Jurkat, Clone E6-1 (cell line): ENCODE results near the gene SECTM1.
"Not testable (repeated sequence)": the region's sequence is repeated elsewhere in the genome, so short reads cannot be mapped to it uniquely, and the experiment has no call there.

Source experiments
- DNase-seq: peaks from one replicate; pipeline ENCODE4 v3.0.0-alpha.2; 2011; ENCODE audit warnings: low read depth, low spot score
- H3K4me3 ChIP-seq: 2 replicates; pipeline ENCODE4 v1.5.1; 2011; ENCODE audit warnings: mild to moderate bottlenecking, low read length, control low read depth, moderate library complexity

The SECTM1 gene

DNA sequence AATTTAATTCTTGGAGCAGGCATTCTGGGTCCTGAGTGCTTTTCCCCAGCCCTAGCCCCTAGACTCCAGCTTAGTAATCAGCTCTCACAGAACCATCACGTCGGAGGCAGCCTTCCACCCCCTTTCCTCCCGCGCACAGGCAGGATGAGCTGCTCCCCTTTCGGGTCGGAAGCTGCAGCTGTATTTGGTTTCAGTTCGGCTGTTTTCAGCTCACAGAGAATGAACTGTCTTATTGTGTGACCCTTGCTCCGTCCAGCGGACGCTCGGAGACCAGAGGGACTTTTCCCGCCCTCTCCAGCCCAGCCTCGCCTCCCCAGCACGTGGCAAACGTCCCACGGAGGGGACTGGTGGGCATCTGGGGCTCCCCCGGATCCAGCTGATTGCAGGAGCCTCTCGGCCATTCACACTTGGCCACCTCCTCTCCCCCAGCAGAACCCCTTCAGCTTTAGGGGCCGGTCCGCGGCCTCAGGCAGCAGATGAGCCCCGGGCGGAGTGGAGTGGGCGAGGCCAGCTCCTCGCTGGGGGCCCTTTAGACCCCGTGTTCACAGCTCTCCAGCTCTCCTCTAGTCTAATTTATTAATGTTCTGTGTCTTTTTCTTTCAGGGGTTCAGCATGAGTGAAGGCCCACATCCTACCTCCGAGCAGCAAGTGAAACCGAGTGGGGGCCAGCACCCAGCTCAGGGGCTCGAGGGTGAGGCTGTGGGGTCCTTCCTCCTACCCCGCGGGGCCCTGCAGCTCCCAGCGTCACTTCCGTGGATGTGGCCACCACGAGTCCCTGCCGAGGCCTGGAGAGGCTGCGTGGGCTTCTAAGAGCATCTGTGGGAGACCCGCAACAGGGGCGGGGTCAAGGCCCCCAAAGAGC is 37.1 kb upstream of the SECTM1 start:
- no peak for DNase-seq
- no peak overlapping the region for H3K4me3 ChIP-seq

DNA sequence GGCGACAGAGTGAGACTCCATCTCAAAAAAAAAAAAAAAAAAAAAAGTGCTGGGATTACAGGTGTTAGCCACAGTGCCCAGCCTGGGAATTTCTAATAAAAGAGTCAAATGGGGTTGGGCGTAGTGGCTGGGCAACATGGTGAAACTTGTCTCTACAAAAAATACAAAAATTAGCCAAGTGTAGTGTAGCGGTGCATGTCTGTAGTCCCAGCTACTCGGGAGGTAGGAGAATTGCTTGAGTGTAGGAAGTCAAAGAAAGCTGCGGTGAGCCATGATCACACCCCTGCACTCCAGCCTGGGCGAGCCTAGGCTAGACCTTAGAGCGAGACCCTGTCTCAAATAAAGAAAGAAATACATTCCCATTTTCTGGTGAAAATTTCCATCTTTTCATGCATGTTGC is 35.6 kb upstream of the SECTM1 start:
- no peak for DNase-seq

DNA sequence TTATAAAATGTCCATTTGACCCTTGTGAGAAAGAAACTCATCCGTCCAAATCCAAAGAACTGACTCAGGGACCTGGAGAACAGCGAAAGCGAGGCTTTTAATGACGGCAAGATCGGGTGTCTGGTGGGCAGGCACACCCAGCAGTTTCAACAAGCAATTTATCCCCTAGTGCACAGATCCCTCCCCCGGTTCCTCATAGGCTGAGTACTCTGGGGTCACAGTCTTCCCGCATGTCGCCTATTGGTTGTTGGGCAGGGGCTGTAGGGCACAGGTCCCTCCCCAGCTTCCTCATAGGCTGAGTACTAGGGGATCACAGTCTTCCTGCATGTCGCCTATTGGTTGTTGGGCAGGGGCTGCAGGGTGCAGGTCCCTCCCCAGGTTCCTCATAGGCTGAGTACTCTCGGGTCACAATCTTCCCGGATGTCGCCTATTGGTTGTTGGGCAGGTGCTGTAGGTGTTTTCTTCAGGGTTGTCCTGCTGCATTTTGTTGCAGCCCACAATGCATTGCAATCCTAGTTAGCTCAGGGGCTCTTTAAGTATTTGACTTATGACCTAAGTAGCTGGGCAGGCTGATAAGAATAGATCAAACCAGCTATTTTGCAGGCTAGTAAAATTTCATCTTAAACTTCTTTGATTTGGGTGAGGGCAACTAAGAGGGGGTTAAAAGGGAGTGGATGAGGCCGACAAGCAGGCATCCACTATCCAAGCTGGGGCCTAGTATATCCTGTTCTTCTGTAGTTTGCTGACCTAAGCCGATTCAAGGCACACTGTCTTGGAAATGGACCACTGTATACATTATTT is 34.4 kb upstream of the SECTM1 start:
- H3K4me3 ChIP-seq, result peak overlapping the region; percentile 26
- DNase-seq, result peak; percentile 96

More for the DNA sequence above, 35.6 kb upstream of the SECTM1 start:
- H3K4me3 ChIP-seq, result no peak overlapping the region

DNA sequence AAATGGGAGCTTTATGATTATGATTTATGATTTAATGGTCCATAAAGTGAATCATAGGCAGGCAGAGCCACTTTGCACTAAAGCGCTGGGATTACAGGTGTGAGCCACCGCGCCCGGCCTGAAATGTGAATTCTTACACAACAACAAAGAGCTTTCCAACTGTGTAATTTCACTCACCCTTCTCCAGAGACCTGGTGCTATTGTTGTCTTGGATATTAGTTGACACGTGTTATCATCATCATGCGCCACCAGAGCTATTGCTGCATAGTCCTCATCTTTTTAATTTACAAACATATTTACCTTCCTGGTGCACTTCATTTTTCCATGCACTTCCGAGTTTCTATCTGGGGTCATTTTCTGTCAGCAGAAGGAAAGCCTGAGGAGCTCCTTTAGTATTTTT is 33.2 kb upstream of the SECTM1 start:
- DNase-seq, result no peak
- H3K4me3 ChIP-seq, result no peak overlapping the region

- no peak for DNase-seq
- no peak overlapping the region for H3K4me3 ChIP-seq
These were observed 32.2 kb upstream of the SECTM1 start for GRCh38 chr17:82365606-82366295.

DNA sequence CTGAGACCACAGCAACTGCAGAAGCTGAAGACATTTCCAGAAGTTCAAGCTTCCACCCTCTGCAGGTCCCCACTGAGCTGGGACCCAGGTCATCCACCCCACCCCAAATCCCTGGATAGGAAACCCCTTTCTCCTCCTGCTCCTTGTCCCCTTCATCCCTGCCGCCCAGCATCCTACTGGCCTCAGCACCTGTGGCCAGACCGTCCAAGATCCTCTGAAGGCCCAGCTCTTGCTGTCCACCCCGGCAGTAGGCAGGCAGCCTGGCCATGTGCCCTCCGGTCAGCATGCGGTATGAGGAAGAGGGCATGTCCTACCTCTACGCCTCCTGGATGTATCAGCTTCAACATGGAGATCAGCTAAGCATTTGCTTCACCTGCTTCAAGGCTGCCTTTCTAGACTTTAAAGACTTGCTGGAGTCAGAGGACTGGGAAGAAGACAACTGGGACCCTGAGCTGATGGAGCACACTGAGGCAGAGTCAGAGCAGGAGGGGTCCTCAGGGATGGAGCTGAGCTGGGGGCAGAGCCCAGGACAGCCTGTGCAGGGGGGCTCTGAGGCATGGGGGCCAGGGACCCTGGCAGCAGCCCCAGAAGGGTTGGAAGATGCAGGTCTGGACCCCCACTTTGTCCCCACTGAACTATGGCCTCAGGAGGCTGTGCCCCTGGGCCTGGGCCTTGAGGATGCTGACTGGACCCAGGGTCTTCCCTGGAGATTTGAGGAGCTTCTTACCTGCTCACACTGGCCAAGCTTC is 28.5 kb upstream of the SECTM1 start:
- DNase-seq, result no peak
- H3K4me3 ChIP-seq, result no peak overlapping the region

DNA sequence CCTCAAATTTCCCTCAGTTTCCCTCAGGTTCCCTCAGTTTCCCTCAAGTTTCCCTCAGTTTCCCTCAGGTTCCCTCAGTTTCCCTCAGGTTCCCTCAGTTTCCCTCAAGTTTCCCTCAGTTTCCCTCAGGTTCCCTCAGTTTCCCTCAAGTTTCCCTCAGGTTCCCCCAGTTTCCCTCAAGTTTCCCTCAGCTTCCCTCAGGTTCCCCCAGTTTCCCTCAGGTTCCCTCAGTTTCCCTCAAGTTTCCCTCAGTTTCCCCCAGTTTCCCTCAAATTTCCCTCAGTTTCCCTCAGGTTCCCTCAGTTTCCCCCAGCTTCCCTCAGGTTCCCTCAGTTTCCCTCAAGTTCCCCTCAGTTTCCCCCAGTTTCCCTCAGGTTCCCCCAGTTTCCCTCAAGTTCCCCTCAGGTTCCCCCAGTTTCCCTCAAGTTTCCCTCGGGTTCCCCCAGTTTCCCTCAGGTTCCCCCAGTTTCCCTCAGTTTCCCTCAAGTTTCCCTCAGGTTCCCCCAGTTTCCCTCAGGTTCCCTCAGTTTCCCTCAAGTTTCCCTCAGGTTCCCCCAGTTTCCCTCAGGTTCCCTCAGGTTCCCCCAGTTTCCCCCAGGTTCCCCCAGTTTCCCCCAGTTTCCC is 26.0 kb upstream of the SECTM1 start:
- DNase-seq, H3K4me3 ChIP-seq: not testable (repeated sequence)

- peak within 1 kb of the TSS; percentile 15 for H3K4me3 ChIP-seq
- peak; percentile 75 for DNase-seq
These were observed 25.1 kb upstream of the SECTM1 start, which contains the start of gene TEX19 for GRCh38 chr17:82358465-82359350. TEX19 (plus strand) TSS chr17:82359247; CDS start chr17:82362151, 2,904 bp downstream.

DNA sequence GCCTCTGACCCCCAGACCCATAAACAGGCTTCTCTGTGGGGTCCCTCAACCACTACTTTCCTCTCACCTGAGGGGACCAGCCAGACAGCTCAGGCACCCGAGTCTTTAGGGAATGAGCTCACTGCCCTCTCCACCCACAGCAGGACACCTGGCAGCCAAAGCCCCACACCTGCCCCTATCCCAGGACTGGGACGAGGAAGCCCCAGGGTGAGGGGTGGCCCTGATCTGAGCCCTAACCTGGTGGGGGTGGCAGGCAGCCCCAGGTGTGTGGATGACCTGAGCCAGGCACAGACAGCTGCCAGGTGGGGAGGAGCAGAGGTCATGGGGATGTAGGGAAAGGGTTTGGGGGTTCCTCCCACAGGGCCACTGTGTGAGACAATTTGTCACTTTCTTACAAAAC is 23.8 kb upstream of the SECTM1 start:
- H3K4me3 ChIP-seq, result no peak overlapping the region
- DNase-seq, result no peak

DNA sequence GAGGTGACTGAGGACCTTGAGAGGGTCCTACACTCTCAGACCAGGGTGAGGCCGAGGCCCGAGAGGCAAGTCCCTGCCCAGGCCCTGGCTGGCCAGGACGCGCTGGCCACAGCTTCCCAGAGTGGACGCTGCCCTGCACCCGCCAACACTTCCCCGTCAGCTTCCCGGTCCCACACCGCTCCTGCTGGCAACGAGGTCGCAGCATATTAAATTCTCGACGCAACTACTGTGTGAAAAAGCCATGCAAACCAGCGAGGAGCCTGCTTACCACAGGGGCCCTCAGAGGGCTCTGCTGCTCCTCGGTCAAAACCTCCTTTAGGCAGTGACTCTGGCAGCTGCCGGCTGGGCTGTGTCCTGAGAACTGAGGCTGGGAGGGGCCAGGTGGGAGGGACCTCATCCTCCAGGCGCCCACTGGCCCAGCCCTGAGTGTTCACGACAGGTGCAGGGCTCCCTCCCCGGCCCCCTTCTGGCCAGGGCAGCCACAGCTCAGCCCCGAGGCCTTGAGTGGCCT is 23.3 kb upstream of the SECTM1 start:
- no peak for DNase-seq

DNA sequence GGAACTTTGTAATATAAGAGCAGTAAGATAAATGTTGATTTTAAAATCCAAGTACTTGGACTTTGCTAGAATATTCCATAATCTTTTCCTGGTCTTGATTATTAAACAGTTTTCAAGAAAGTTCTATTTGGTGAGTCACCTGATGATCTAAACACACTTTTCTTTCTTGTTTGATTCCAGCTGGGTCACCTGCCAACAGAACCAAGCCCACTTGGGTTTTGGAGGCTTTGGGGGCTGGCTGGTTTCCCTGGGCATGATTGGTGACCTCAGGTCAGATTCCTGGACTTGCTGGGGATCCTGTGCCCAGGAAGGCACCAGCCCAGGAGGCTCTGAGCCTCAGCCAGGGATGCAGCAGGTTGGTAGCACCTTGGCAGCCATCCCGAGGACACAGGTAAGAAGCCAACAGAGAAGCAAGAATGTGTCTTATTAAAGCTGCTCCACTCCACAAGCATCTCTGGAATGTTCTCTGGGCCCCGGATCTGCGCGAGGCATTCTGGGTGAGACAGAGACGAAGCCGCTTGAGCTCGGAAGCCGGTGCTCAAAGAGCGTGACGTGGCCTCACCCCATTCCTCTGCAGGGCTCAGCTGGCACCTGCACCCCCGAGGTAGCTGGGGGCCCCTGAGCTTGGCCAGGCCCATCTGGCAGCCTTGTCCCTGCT is 22.3 kb upstream of the SECTM1 start:
- DNase-seq, result no peak
- no peak overlapping the region for H3K4me3 ChIP-seq

More for the DNA sequence above, 23.3 kb upstream of the SECTM1 start:
- H3K4me3 ChIP-seq, result no peak overlapping the region

DNA sequence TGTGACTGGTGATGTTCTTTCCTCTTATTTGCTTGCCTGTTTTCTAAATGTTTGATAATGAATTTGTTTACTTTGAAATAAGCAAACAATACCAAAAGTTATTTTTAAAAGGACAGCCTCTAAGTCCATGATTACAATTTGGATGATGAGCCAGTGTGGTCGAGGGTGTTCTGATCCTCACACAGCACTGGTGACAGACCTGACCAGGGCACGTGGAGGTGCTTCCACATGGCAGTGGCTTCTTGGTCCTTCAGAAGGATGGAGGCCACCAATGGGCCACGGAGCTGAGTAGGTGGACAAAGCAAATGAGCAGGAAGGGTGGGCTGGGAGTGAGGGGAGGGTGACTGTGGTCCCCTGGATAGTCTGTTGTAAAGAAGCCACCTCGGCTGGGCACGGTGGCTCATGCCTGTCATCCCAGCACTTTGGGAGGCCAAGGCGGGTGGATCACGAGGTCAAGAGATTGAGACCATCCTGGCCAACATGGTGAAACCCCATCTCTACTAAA is 21.3 kb upstream of the SECTM1 start:
- H3K4me3 ChIP-seq, result no peak overlapping the region
- no peak for DNase-seq

GRCh38 chr17:82353484-82353883 is 19.9 kb upstream of the SECTM1 start:
- no peak overlapping the region for H3K4me3 ChIP-seq
- DNase-seq, result no peak

DNA sequence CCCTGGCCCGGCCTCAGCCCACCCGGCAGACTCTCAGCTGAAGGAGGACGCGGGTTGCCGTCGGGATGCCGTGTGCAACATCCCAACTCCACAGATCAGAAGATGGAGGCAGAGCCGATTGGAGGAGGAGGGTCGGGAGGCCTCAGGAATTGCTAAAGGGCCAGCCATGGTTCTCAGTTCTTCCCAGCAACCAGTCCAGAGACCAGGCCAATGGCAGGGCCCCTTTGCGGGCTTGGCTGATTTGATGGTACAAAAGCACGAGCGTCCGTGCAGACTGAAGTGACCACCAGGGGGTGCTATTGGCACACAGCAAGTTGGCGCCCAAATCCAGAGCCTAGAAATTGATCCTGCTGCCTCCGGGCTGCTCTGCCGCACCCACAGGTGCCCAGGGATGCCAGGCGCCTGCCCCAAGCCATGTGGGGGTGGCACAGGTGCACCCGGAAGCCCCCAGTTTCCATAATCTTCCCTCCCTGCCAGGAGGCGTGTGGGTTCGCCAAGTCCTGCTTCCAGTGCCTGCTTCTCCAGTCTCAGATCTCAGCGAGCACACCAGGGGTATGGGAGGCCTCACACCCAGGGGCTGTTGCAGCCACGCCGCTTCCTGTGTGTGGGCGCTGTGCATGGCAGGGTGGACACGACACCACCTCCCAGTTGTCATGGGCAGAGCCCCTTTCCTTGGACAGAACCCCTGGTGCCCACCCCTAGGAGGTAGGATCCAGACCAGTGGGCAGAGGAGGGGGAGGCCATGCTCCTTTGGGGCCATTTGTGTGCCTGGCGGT is 18.3 kb upstream of the SECTM1 start:
- DNase-seq, result peak; percentile 84
- H3K4me3 ChIP-seq, result no peak overlapping the region

DNA sequence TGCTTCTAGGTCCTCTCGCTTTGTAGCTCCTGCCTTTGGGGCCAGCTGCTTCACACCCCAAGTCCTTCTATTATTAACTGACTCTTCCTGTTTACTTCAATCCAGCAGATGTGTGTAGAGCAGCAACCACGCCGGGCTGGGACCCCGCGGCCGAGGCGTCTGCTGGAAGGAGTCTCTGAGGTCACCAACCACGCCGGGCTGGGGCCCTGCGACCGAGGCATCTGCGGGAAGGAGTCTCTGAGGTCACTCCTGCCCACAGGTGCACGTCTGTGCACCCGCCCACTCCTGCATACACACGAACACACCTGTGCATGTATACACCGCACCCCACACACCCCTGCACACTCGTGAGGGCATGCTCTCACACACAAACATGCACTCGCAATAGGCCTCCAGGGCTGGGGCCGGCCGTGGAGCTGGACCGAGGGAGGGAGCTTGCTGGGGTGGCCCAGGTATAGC is 17.7 kb upstream of the SECTM1 start:
- no peak for DNase-seq
- H3K4me3 ChIP-seq, result no peak overlapping the region
